ENCODE data around the gene PRPF31.
"Not testable (repeated sequence)": the region's sequence is repeated elsewhere in the genome, so short reads cannot be mapped to it uniquely, and the experiment has no call there.

Gene PRPF31

GRCh38 chr19:54115109-54116063 lies at the start of gene PRPF31, which contains the start of gene TFPT:
Gene PRPF31 (plus strand): TSS chr19:54115754. CDS start chr19:54118279, 2,525 bp downstream.
Gene TFPT (minus strand): TSS chr19:54115657. CDS start chr19:54115269, 388 bp downstream.
- peak; percentile 96 for DNase-seq (ENCODE audit: insufficient read length, low spot score)
- FAIRE-seq: peak; percentile 99

- DNase-seq (ENCODE audit: insufficient read length, low spot score) (no peak), FAIRE-seq (no peak)
These were observed 46.1 kb upstream of the PRPF31 start for GRCh38 chr19:54069470-54069869.

GRCh38 chr19:54073829-54074228 lies 41.7 kb upstream of the PRPF31 start:
- no peak for FAIRE-seq
- DNase-seq (ENCODE audit: insufficient read length, low spot score): no peak

GRCh38 chr19:54074851-54075250 lies 40.7 kb upstream of the PRPF31 start:
- DNase-seq (ENCODE audit: insufficient read length, low spot score) (no peak), FAIRE-seq (no peak)

DNA sequence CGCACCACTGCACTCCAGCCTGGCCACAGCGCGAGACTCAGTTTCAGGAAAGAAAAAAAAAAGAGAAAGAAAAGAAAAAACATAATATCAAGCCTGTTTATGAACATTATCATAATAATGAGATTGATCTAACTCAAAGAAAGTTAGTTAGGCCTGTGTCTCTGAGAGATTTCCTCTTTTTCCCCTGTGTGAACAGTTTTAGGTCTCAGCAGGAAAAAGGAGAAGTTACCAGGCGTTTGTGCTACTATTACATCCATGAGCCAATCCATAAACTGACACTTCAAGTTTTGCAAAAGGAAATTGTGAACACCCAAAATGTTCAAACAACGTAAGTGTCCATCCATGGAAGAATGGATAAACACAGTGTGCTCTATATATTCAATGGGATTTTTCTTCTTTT lies 38.2 kb upstream of the PRPF31 start:
- no peak for DNase-seq (ENCODE audit: insufficient read length, low spot score)
- FAIRE-seq: no peak

DNA sequence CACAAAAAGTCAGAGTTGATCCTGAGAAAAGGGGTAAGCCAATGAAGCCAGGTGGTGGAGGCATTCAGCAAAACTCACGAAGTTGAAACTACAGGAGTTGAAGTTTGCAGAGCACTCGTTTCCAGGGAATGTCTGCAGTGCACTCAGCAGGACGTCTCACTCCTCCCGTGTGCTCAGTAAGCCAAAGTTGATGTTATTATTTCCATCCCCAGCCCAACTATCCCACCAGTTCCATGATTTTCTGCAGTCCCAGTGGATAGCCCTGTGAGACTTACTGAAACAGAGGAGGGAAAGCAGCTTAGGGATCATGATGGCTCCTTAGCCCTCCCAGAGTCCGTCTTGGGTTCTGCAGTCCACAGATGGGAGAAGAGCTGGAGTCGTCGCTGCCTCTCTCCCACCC lies 34.5 kb upstream of the PRPF31 start, which contains the start of gene TARM1:
TSS of gene TARM1 (minus strand) at position 334 of the 400 bp plus-strand sequence. CDS start at position 309, 25 bp downstream.
- FAIRE-seq: no peak
- no peak for DNase-seq (ENCODE audit: insufficient read length, low spot score)

DNA sequence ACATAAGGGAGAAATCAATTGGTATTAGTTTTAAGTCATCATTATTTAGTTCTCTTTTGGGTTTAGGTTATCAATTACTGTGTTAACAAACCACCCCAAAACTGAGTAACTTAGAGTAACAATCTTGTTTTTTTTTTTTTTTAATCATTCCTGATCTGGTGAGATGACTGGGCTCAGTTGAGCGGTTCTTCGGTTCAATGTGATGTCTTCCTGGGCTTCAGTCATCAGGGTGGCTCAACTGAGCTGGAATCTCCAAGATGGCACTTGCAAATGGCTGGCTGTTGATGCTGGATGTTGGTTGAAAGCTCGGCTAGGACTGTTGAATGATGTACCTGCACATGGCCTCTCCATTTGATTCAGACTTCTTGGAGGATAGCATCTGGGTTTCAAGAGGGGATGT lies 31.1 kb upstream of the PRPF31 start:
- FAIRE-seq: no peak
- DNase-seq (ENCODE audit: insufficient read length, low spot score): no peak

DNA sequence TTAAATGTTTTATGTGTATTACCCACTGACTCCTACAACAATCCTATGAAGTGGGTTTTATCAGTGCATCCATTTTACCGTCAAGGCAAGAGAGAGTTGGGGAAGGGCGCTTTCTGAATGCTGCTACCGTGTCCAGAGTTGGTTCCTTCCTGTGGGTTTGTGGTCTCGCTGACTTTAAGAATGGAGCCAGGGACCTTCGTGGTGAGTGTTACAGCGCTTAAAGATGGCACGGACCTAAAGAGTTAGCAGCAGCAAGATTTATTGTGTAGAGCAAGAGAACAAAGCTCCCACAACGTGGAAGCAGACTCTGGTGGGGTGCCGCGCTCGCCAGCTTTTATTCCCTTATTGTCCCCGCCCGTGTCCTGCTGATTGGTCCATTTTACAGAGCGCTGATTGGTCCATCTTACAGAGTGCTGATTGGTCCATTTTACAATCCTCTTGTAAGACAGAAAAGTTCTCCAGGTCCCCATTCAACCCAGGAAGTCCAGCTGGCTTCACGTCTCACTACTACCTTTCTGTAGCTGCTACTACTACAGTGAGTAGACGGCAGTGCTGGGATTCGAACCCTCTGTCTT lies 21.0 kb upstream of the PRPF31 start:
- DNase-seq (ENCODE audit: insufficient read length, low spot score) (no peak), FAIRE-seq (no peak)

DNA sequence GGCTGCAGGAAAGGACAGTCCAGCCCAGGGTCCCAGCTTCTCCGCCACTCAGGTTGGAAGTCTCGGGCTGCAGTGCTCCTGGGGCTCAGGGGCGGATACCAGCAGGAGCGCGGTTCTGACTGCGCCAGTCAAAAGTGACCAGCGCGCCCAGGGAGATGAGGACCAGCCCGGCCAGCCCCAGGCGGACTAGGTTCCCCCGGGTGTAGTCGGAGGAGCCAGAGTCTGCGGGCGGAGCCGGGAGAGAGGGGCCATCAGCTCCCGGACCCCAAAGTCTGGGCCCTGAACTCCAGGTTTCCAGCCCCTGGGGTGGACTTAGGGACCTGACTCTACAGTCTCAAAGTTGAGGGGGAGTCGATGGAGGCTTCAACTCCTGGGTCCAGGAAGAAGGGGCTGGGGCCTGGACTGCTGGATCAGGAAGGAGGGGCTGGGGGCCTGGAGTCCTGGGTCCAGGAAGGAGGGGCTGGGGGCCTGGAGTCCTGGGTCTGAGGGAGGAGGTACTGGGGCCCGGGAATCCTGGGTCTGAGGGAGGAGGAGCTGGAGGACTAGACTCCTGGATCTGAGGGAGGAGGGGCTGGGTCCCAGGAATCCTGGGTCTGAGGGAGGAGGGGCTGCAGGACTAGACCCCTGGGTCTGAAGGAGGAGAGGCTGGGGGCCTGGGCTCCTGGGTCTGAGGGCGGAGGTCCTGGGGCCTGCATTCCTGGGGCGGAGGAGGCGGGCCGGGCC lies 20.3 kb upstream of the PRPF31 start:
- FAIRE-seq (no peak), DNase-seq (ENCODE audit: insufficient read length, low spot score) (no peak)

DNA sequence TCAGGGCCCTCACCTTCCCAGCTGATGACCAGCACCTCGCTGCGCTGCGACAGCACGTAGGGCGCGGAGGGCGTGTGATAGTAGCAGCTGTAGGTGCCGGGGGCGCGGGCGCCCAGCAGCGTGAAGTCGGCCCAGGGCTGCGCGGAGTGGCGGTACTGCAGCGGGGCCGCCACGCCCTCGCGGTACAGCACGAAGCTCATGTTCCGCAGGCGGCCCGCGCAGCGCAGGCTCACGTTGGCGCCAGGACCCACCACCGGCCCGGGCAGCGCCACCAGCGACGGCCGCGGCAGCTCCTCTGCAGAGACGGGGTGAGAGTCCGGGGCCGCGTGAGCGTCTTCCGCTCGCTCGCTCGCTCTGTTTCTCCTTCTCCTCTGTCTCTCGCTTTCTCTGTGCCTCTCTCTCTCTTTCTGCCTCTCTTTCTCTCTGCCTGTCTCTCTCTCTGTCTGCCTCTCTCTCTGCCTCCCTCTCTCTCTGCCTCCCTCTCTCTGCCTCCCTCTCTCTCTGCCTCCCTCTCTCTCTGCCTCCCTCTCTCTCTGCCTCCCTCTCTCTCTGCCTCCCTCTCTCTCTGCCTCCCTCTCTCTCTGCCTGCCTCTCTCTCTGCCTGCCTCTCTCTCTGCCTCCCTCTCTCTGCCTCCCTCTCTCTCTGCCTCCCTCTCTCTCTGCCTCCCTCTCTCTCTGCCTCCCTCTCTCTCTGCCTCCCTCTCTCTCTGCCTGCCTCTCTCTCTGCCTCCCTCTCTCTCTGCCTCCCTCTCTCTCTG lies 19.5 kb upstream of the PRPF31 start:
- DNase-seq (ENCODE audit: insufficient read length, low spot score); FAIRE-seq: not testable (repeated sequence)

GRCh38 chr19:54096617-54097106 lies 18.9 kb upstream of the PRPF31 start:
- FAIRE-seq: no peak
- no peak for DNase-seq (ENCODE audit: insufficient read length, low spot score)

GRCh38 chr19:54099190-54099902 lies 16.2 kb upstream of the PRPF31 start:
- FAIRE-seq (no peak), DNase-seq (ENCODE audit: insufficient read length, low spot score) (no peak)

GRCh38 chr19:54099903-54100255 lies 15.7 kb upstream of the PRPF31 start:
- not testable (repeated sequence) for FAIRE-seq; DNase-seq (ENCODE audit: insufficient read length, low spot score)

DNA sequence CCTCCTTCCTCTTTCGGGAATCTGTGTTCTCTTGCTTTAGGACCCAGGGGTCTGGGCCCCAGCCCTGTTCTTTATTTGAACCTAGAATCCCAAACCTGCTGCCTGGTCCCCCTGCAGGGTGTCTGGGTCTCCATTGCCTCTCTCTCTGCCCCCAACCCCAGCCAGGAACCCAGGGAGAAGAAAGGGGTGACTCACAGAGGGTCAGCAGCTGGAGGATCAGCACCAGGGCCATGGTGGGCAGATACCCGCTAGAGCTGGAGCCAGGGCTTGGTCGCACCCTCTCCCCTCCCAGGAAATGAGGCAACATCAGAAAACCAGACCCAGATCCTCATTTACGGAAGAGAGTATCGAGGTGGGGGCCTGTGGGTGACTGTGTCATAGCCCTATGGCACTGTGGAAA lies 15.0 kb upstream of the PRPF31 start, which contains the start of gene OSCAR:
TSS of gene OSCAR (minus strand) at position 243 of the 400 bp plus-strand sequence. CDS start at position 232, 11 bp downstream.
- no peak for DNase-seq (ENCODE audit: insufficient read length, low spot score)
- no peak for FAIRE-seq

DNA sequence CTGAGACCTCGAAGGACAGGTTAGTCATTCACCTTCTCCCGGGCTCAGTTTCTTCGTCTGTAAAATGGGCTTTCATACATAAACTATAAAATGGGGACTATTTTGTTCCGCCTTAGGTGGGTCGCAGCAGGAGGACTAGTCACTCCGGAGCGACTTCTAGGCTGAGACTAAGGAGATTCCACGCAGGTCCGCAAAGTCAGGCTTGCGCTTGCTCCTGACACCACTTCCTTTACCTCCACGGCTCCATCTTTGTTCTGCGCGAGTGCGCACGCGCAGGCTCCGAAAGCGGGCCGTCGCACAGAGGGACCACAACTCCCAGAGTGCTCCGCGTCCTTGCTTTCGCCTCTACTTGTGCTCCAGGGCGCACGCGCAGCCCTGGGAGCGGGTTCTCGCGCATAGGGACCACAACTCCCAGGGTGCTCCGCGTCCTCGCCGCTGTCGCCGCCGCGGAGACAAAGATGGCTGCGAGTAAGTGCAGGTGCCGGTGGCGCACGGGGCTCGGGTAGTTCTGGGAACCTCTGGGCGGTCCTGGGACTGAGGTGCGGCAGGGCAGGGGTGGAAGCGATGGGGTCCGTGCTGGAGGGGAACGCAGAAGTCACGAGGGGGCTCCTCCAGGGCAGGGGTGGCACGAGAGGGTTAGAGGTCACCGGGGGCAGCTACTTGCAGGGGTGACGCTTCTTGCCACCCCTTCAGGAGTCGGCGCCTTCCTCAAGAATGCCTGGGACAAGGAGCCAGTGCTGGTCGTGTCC lies 13.0 kb upstream of the PRPF31 start, which contains the start of gene NDUFA3:
TSS of gene NDUFA3 (plus strand) at position 435 of the 749 bp plus-strand sequence. CDS start at position 459, 24 bp downstream.
- DNase-seq (ENCODE audit: insufficient read length, low spot score) (peak; percentile 99), FAIRE-seq (peak; percentile 99)

- FAIRE-seq: no peak
- DNase-seq (ENCODE audit: insufficient read length, low spot score): no peak
These were observed 10.4 kb upstream of the PRPF31 start for GRCh38 chr19:54104998-54105715.

DNA sequence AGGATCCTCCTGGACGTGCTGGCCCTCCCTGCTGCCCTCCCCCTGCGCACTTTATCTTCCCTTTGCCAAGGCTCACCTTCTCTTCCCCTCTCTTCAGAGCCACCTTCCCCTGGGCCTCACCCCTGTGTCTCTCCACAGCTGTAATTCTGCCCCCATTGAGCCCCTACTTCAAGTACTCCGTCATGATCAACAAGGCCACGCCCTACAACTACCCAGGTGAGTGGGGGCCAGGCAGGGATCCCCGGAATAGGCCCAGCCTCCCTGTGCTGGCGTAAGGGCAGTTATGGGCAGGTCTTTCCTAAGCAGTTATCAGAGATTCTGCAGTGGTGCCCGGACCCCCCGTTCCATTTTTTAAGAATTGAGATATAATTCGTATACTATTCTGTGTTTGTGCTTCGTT lies 9.8 kb upstream of the PRPF31 start:
- DNase-seq (ENCODE audit: insufficient read length, low spot score) (no peak), FAIRE-seq (no peak)

- FAIRE-seq: no peak
- no peak for DNase-seq (ENCODE audit: insufficient read length, low spot score)
These were observed 8.8 kb upstream of the PRPF31 start for GRCh38 chr19:54106716-54107115.
